ENCODE measurements around the gene ASPG.

The ASPG gene

GRCh38 chr14:104094709-104095425 lies 9.4 kb downstream of the ASPG start:
- peak; percentile 41 for DNase-seq

- DNase-seq = no peak
Measured at GRCh38 chr14:104095426-104096310, 10.2 kb downstream of the ASPG start.

GRCh38 chr14:104096318-104096717 lies 10.8 kb downstream of the ASPG start:
- DNase-seq = no peak

GRCh38 chr14:104096751-104097700 lies 11.5 kb downstream of the ASPG start:
- no peak for DNase-seq

GRCh38 chr14:104098272-104099095 lies 13.0 kb downstream of the ASPG start:
- DNase-seq = no peak

GRCh38 chr14:104099096-104100041 lies 13.9 kb downstream of the ASPG start:
- no peak for DNase-seq

GRCh38 chr14:104100171-104101085 lies 14.9 kb downstream of the ASPG start:
- DNase-seq = no peak

GRCh38 chr14:104101086-104101621 lies 15.7 kb downstream of the ASPG start:
- DNase-seq = no peak

- no peak for DNase-seq
Measured at GRCh38 chr14:104101651-104102281, 16.3 kb downstream of the ASPG start.

GRCh38 chr14:104102282-104102914 lies 16.9 kb downstream of the ASPG start:
- no peak for DNase-seq

GRCh38 chr14:104103061-104103445 lies 17.6 kb downstream of the ASPG start:
- no peak for DNase-seq

- no peak for DNase-seq
Measured at GRCh38 chr14:104103446-104104075, 18.1 kb downstream of the ASPG start.

- DNase-seq = no peak
Measured at GRCh38 chr14:104104076-104104901, 18.8 kb downstream of the ASPG start.

GRCh38 chr14:104105071-104105821 lies 19.7 kb downstream of the ASPG start:
- no peak for DNase-seq

GRCh38 chr14:104105822-104106470 lies 20.4 kb downstream of the ASPG start:
- DNase-seq = no peak
